Loucy (cell line): ENCODE measurements around the gene KIRREL3.

Experiments used
- H2AFZ ChIP-seq: fragments of 200-600 bp; sonication (generic); 2 replicates; pipeline ENCODE4 v1.6.0; 2016; ENCODE audit warnings: antibody characterized with exemption, mild to moderate bottlenecking, low read length, moderate library complexity
- H3F3A ChIP-seq: fragments of 200-600 bp; 2 replicates; pipeline ENCODE4 v1.6.0; 2016; ENCODE audit warnings: antibody characterized with exemption, low read depth, mild to moderate bottlenecking
- H3K27me3 ChIP-seq: fragments of 200-600 bp; sonication (generic); 2 replicates; pipeline ENCODE4 v1.6.1; 2014; ENCODE audit warnings: low read length, mild to moderate bottlenecking; ENCODE audit not compliant: insufficient read depth, poor library complexity, severe bottlenecking
- H3K36me3 ChIP-seq: fragments of 200-600 bp; sonication (generic); 2 replicates; pipeline ENCODE4 v1.6.1; 2016; ENCODE audit warnings: low read length; ENCODE audit not compliant: insufficient read depth
- H3K4me1 ChIP-seq: fragments of 200-600 bp; sonication (generic); 2 replicates; pipeline ENCODE4 v1.5.1; 2014; ENCODE audit warnings: low read length, mild to moderate bottlenecking; ENCODE audit not compliant: insufficient read depth, poor library complexity, severe bottlenecking
- H3K4me2 ChIP-seq: fragments of 200-600 bp; sonication (generic); 2 replicates; pipeline ENCODE4 v1.6.0; 2014; ENCODE audit warnings: antibody characterized with exemption, low read length, low read depth, mild to moderate bottlenecking; ENCODE audit not compliant: poor library complexity, severe bottlenecking
- H3K4me3 ChIP-seq: fragments of 200-600 bp; sonication (generic); 2 replicates; pipeline ENCODE4 v1.5.1; 2014; ENCODE audit warnings: low read length, mild to moderate bottlenecking, mixed read lengths; ENCODE audit not compliant: poor library complexity, severe bottlenecking
- H3K79me2 ChIP-seq: fragments of 200-600 bp; sonication (generic); 2 replicates; pipeline ENCODE4 v1.6.1; 2014; ENCODE audit warnings: low read length; ENCODE audit not compliant: insufficient read depth
- H3K9ac ChIP-seq: fragments of 200-600 bp; sonication (generic); 2 replicates; pipeline ENCODE4 v1.6.0; 2014; ENCODE audit warnings: mild to moderate bottlenecking, low read depth, low read length, moderate library complexity; ENCODE audit not compliant: poor library complexity, severe bottlenecking
- H3K9me2 ChIP-seq: fragments of 200-600 bp; sonication (generic); replicated peaks from 2 replicates; pipeline ENCODE4 v1.6.1; 2016; ENCODE audit warnings: low read depth, low read length, mixed read lengths
- H3K9me3 ChIP-seq: fragments of 200-600 bp; sonication (generic); 2 replicates; pipeline ENCODE4 v1.6.1; 2014; ENCODE audit warnings: mild to moderate bottlenecking, antibody characterized with exemption, low read length, low read depth; ENCODE audit not compliant: insufficient read depth
- H4K20me1 ChIP-seq: fragments of 200-600 bp; sonication (generic); 2 replicates; pipeline ENCODE4 v1.6.0; 2014; ENCODE audit warnings: antibody characterized with exemption, low read length, mild to moderate bottlenecking; ENCODE audit not compliant: insufficient read depth, poor library complexity, severe bottlenecking
- CTCF ChIP-seq: fragments of 200-600 bp; sonication (generic); conservative IDR thresholded peaks from 2 replicates; pipeline ENCODE4 v1.5.1; 2014; ENCODE audit warnings: mild to moderate bottlenecking, antibody characterized with exemption, low read length
- EZH2phosphoT487 ChIP-seq: fragments of 200-600 bp; IDR thresholded peaks from 2 replicates; pipeline ENCODE4 v1.6.1; 2018; ENCODE audit warnings: antibody characterized with exemption, mild to moderate bottlenecking, moderate library complexity, borderline replicate concordance

The KIRREL3 gene

GRCh38 chr11:126898802-126899201, 101.8 kb downstream of the KIRREL3 start:
- no peak overlapping the region for H3K4me2 ChIP-seq
- H3K4me3 ChIP-seq: no peak overlapping the region
- H3K9me2 ChIP-seq: no peaks in the 10 kb centered on the region
- H2AFZ ChIP-seq: no peak overlapping the region
- H3F3A ChIP-seq: no peaks in the 10 kb centered on the region
- no peak for TF ChIP-seq EZH2phosphoT487
- no peak for TF ChIP-seq CTCF
- no peaks in the 10 kb centered on the region for H4K20me1 ChIP-seq
- H3K9ac ChIP-seq: no peak overlapping the region
- no peaks in the 10 kb centered on the region for H3K79me2 ChIP-seq
- no peaks in the 10 kb centered on the region for H3K36me3 ChIP-seq
- H3K4me1 ChIP-seq: no peaks in the 10 kb centered on the region
- no peaks in the 10 kb centered on the region for H3K9me3 ChIP-seq
- H3K27me3 ChIP-seq: no peaks in the 10 kb centered on the region

GRCh38 chr11:126897430-126897829, 103.1 kb downstream of the KIRREL3 start:
- Histone ChIP-seq H4K20me1 (no peaks in the 10 kb centered on the region), H3K4me2 (no peak overlapping the region), H3K27me3 (no peaks in the 10 kb centered on the region), H3K79me2 (no peaks in the 10 kb centered on the region), H3K4me1 (no peaks in the 10 kb centered on the region), H3K36me3 (no peaks in the 10 kb centered on the region), H2AFZ (no peak overlapping the region), H3K9me3 (no peaks in the 10 kb centered on the region), H3K9ac (no peak overlapping the region), H3K4me3 (no peak overlapping the region), H3F3A (no peaks in the 10 kb centered on the region), H3K9me2 (no peaks in the 10 kb centered on the region)
- TF ChIP-seq EZH2phosphoT487 (no peak), CTCF (no peak)

- Histone ChIP-seq H2AFZ (no peak overlapping the region), H3K27me3 (no peaks in the 10 kb centered on the region), H3K4me3 (no peak overlapping the region), H3K9me3 (no peaks in the 10 kb centered on the region), H4K20me1 (no peaks in the 10 kb centered on the region), H3K36me3 (no peaks in the 10 kb centered on the region), H3K79me2 (no peaks in the 10 kb centered on the region), H3K4me1 (no peaks in the 10 kb centered on the region), H3K9me2 (no peaks in the 10 kb centered on the region), H3F3A (no peaks in the 10 kb centered on the region), H3K4me2 (no peak overlapping the region), H3K9ac (no peak overlapping the region)
- TF ChIP-seq CTCF (no peak), EZH2phosphoT487 (no peak)
Observed at GRCh38 chr11:126896025-126896424, 104.5 kb downstream of the KIRREL3 start.
